ENCODE data around the gene ZSCAN20.

DNA sequence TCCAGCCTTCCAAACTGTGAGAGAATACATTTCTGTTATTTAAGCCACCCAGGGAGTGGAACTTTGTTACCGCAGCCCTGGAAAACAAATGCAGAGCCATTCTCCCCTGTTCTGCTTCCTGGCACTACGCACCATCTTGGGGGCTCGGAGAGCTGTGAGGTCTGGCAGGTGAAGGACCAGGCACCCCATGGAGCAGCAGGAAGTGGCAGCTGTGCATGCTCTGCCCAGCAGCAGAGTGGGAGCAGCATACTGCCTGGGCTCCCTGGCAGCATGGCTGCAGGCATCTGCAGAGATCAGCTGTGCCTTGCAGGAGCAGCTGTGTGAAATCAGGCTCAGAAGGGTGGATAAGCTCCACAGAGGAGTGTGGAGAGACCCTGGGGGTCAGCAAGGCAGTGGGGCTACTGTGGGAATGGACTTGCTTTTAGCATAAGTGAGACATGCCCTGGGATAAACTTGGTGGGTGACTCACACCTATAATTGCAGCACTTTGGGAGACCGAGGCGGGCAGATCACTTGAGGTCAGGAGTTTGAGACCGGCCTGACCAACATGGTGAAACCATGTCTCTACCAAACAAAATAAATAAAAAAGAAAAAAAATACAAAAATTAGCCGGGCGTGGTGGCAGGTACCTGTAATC is 17.7 kb upstream of the ZSCAN20 start:
- TF ChIP-seq POLR2A (IDR thresholded peaks at IDR 0.05; ENCODE audit: borderline replicate concordance, extremely low read depth, insufficient read depth, insufficient read length) (no peak), EZH2 (IDR thresholded peaks at IDR 0.05) (no peak), CEBPB (IDR thresholded peaks at IDR 0.05; ENCODE audit: low read depth) (no peak), ELF1 (IDR thresholded peaks at IDR 0.05; ENCODE audit: borderline replicate concordance, low read depth) (no peak), POLR2AphosphoS5 (IDR thresholded peaks at IDR 0.05; ENCODE audit: low read depth, low read length) (no peak), SP1 (IDR thresholded peaks at IDR 0.05; ENCODE audit: low read depth) (no peak), EGR1 (IDR thresholded peaks at IDR 0.05; ENCODE audit: low read depth) (no peak), CBX3 (IDR thresholded peaks at IDR 0.05; ENCODE audit: low read depth) (no peak), ZNF274 (IDR thresholded peaks at IDR 0.05; ENCODE audit: low read depth, low read length) (no peak), YY1 (IDR thresholded peaks at IDR 0.05; ENCODE audit: extremely low read depth, insufficient replicate concordance, low read depth, low read length) (no peak)
- TF ChIP-seq, protein P1, sequence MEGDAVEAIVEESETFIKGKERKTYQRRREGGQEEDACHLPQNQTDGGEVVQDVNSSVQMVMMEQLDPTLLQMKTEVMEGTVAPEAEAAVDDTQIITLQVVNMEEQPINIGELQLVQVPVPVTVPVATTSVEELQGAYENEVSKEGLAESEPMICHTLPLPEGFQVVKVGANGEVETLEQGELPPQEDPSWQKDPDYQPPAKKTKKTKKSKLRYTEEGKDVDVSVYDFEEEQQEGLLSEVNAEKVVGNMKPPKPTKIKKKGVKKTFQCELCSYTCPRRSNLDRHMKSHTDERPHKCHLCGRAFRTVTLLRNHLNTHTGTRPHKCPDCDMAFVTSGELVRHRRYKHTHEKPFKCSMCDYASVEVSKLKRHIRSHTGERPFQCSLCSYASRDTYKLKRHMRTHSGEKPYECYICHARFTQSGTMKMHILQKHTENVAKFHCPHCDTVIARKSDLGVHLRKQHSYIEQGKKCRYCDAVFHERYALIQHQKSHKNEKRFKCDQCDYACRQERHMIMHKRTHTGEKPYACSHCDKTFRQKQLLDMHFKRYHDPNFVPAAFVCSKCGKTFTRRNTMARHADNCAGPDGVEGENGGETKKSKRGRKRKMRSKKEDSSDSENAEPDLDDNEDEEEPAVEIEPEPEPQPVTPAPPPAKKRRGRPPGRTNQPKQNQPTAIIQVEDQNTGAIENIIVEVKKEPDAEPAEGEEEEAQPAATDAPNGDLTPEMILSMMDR (IDR thresholded peaks at IDR 0.05 in 2 of 3, conservative IDR thresholded peaks at IDR 0.05 in 1 of 3; ENCODE audit: borderline replicate concordance in 1 of 3, insufficient read depth in 1 of 3, low read depth in 2 of 3, low read length in 2 of 3) = no peak
- TF ChIP-seq, protein P2, sequence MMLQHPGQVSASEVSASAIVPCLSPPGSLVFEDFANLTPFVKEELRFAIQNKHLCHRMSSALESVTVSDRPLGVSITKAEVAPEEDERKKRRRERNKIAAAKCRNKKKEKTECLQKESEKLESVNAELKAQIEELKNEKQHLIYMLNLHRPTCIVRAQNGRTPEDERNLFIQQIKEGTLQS (IDR thresholded peaks at IDR 0.05) = no peak
- TF ChIP-seq, protein P3, sequence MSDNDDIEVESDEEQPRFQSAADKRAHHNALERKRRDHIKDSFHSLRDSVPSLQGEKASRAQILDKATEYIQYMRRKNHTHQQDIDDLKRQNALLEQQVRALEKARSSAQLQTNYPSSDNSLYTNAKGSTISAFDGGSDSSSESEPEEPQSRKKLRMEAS (IDR thresholded peaks at IDR 0.05) = no peak

Data from HCT116 (cell line).